Pons (tissue), 1 donor: ENCODE data around the gene GRIA1.

Source experiments
- DNase-seq: peaks from one replicate; pipeline ENCODE4 v3.0.0-alpha.2; 2016; ENCODE audit warnings: low spot score

GRIA1 gene

GRCh38 chr5:153659039-153659736 is 168.7 kb downstream of the GRIA1 start:
- no peak for DNase-seq

GRCh38 chr5:153660919-153661318 is 170.4 kb downstream of the GRIA1 start:
- no peak for DNase-seq

- DNase-seq: no peak
These were observed 171.4 kb downstream of the GRIA1 start for GRCh38 chr5:153661897-153662296.

GRCh38 chr5:153670101-153670500 is 179.6 kb downstream of the GRIA1 start:
- DNase-seq: no peak

GRCh38 chr5:153671653-153672346 is 181.3 kb downstream of the GRIA1 start:
- no peak for DNase-seq

- DNase-seq: no peak
These were observed 182.0 kb downstream of the GRIA1 start for GRCh38 chr5:153672347-153673090.

- DNase-seq: no peak
These were observed 183.9 kb downstream of the GRIA1 start for GRCh38 chr5:153674356-153674755.

- DNase-seq: no peak
These were observed 185.9 kb downstream of the GRIA1 start for GRCh38 chr5:153676406-153676805.

- DNase-seq: no peak
These were observed 186.4 kb downstream of the GRIA1 start for GRCh38 chr5:153676821-153677220.

- DNase-seq: no peak
These were observed 188.3 kb downstream of the GRIA1 start for GRCh38 chr5:153678617-153679329.

- DNase-seq: no peak
These were observed 199.8 kb downstream of the GRIA1 start for GRCh38 chr5:153690236-153690635.

- no peak for DNase-seq
These were observed 205.8 kb downstream of the GRIA1 start for GRCh38 chr5:153696256-153696655.

GRCh38 chr5:153699035-153699434 is 208.6 kb downstream of the GRIA1 start:
- no peak for DNase-seq

GRCh38 chr5:153700940-153701339 is 210.5 kb downstream of the GRIA1 start:
- DNase-seq: no peak

- no peak for DNase-seq
These were observed 211.8 kb downstream of the GRIA1 start for GRCh38 chr5:153702265-153702664.

- no peak for DNase-seq
These were observed 213.6 kb downstream of the GRIA1 start for GRCh38 chr5:153704110-153704509.

GRCh38 chr5:153707626-153708025 is 217.2 kb downstream of the GRIA1 start:
- no peak for DNase-seq

- no peak for DNase-seq
These were observed 221.3 kb downstream of the GRIA1 start for GRCh38 chr5:153711755-153712154.

- DNase-seq: no peak
These were observed 222.5 kb downstream of the GRIA1 start for GRCh38 chr5:153712946-153713345.

- DNase-seq: no peak
These were observed 223.5 kb downstream of the GRIA1 start for GRCh38 chr5:153713943-153714342.

GRCh38 chr5:153714798-153715197 is 224.3 kb downstream of the GRIA1 start:
- no peak for DNase-seq

- DNase-seq: no peak
These were observed 226.8 kb downstream of the GRIA1 start for GRCh38 chr5:153717287-153717686.
